ENCODE data around the gene RGS11. TPM values are rescaled to one million over a fixed set of nuclear protein-coding genes. Genes with fewer than 3 reads are reported as not detected.

Gene RGS11
- total RNA-seq, 2 experiments from 2014 or later: not detected

DNA sequence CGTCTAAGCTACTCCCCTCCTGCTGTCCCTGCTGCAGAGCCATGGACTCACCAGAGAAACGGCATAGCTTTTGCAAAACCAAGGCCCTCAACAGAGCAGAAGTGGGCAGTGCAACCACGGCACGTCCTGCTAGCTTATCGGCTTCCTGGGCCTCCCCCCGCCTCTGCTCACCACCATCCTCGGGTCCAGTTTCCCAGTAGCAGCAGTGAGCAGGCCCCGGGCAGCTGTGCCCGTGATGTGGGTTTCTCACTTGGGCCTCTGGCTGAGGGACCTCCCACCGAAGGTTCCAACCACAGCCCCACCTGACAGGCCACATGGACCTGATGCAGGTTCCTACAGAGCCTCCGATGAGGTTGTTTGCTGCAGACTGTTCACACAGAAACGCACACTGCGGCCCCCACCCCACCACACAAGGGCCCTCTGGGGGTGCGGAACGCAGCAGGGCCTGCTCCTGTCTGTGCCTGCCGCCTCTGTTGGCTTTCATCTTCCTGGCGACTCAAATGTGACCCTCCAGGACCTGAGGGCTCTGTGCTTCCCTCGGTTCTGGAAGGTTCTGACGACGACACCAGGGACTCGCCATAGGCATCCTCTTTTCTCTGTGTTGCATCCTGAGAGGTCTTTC is 32.1 kb upstream of the RGS11 start:
- Mint-ChIP-seq H3K27ac (no peak overlapping the region), H3K4me3 (no peak overlapping the region), H3K9me3 (ENCODE audit: low read depth) (no peaks in the 10 kb centered on the region), H3K36me3 (peaks cover 1% of the 10 kb centered on the region), H3K4me1 (peaks cover 22% of the 10 kb centered on the region), H3K27me3 (no peaks in the 10 kb centered on the region)
- CTCF ChIA-PET: no interaction called here
- DNase-seq (no peak), ATAC-seq (no peak)

DNA sequence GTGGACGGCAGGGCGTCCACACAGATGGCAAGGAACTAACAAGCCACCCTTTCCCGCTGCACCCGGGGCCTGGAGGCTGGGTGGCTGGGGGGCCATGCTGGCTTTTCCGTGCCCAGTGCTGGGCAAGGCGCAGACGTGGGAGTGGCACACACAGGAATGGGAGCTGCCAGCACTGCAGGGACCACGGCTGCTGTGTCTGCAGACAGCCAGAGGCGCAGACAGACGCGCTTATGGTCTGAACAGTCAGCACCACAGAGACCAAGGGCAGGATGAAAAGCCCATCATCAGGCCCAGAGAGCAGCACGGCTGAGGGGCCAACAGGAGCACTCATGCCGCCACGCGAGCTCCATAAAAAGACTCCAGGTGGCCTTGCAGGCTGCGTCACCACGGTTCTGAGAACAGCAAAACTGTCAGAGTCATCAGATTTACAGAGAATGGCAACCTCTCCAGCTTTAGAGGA is 31.2 kb upstream of the RGS11 start:
- peaks cover 1% of the 10 kb centered on the region for H3K36me3 Mint-ChIP-seq
- H3K27ac Mint-ChIP-seq: no peak overlapping the region
- DNase-seq: no peak
- H3K4me3 Mint-ChIP-seq: no peak overlapping the region
- CTCF ChIA-PET: no interaction called here
- no peak for ATAC-seq
- H3K9me3 Mint-ChIP-seq (ENCODE audit: low read depth): no peaks in the 10 kb centered on the region
- H3K27me3 Mint-ChIP-seq: no peaks in the 10 kb centered on the region
- H3K4me1 Mint-ChIP-seq: peaks cover 22% of the 10 kb centered on the region

DNA sequence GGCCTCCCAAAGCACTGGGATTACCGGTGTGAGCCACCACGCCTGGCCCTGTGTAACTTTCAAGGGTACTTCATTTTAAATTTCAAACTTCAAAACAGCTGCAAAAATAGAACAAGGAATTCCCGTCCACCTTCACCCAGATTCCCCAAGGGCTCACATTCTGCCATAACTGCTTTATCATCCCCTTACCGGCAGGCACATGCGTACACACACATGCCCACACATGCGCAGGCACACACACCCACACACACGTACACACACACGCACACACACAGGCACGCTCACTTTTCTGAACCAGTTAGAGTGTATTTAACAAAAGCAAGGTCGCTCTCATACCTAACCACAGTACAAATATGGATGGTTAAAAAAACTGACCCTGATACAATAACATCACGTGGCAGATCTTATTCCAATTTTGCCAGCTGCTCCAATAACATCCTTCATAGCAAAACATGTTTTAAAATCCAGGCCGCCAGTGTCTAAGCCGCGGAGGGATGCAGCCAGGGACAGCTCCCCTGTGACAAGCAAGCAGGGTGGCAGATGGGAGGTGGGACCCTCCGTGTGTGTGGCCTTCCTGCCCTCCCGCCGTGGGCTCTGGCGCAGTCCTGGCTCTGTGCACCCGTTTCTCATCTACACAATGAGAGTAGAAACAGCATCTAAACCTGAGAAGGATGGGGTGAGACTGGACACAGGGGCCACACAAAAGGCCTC is 30.3 kb upstream of the RGS11 start:
- no peak for ATAC-seq
- Mint-ChIP-seq H3K36me3 (peaks cover 1% of the 10 kb centered on the region), H3K9me3 (ENCODE audit: low read depth) (no peaks in the 10 kb centered on the region), H3K4me1 (peaks cover 22% of the 10 kb centered on the region), H3K4me3 (no peak overlapping the region), H3K27ac (no peak overlapping the region), H3K27me3 (no peaks in the 10 kb centered on the region)
- CTCF ChIA-PET: no interaction called here
- no peak for DNase-seq

DNA sequence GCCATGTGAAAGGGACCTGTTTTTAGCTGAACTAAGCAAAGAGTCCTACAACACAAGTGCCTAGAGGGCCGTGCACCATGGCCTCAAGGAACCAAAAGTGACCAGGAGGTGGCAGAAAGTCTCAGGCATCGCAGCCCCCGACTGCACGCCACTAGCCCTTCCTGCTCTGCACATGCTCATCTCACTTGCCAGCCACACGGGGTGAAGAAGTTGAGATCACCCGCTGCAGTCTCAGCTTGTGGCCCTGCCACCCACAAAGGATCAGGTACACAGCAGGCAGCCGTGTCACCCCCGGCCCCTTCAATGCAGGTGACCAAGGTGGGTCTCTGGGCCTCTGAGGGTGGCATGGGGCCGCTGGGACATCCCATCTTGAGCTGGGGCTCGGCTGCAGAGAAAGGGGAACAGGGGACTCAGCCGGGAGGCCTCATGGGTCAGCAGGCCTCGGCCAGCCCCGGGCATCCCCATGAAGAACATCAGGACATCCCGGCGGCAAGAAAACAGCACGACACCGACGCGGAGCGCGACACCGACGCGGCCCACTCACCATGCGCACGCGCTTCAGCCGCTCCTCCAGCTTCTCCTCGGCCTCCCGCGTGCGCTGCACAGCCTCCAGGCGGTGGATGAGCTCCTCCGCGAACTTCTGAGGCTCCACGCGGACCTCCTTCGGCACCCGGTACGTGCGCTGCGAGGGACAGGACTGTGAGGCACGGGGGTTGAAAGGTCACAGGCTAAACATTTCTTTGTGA is 28.2 kb upstream of the RGS11 start:
- ATAC-seq: peak; percentile 30
- no peak for DNase-seq
- H3K27me3 Mint-ChIP-seq: no peaks in the 10 kb centered on the region
- H3K4me1 Mint-ChIP-seq: peaks cover 15% of the 10 kb centered on the region
- CTCF ChIA-PET: interaction anchor here (1.2 kb wide), 1 partner anchor 207 kb away, joined by 3 read pairs; no protein-coding TSS in a partner anchor
- no peaks in the 10 kb centered on the region for H3K36me3 Mint-ChIP-seq
- no peak overlapping the region for H3K4me3 Mint-ChIP-seq
- H3K27ac Mint-ChIP-seq: no peak overlapping the region
- H3K9me3 Mint-ChIP-seq (ENCODE audit: low read depth): no peaks in the 10 kb centered on the region

DNA sequence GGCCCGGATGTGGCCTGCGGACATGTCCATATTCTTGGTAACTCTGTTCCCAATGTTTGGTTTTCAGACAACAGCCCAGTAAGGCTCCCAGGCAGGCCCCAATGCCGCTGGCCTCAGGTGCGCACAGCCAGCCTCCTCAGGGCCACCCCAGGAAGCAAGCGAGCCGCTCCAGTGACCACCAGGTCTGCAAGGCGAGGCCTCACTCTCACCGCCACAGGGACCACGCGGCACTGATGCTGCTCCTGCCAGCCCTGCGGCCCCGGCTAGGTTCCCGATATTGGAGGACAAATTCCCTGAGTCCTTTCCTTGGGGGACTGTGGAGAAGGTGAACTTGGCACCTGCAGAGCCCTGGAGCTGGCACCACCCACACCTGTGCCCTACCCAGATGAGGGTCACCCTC is 26.2 kb upstream of the RGS11 start:
- Mint-ChIP-seq H3K36me3 (no peaks in the 10 kb centered on the region), H3K27ac (no peak overlapping the region), H3K27me3 (no peaks in the 10 kb centered on the region), H3K9me3 (ENCODE audit: low read depth) (no peaks in the 10 kb centered on the region), H3K4me1 (no peaks in the 10 kb centered on the region), H3K4me3 (no peak overlapping the region)
- DNase-seq: no peak
- no peak for ATAC-seq
- CTCF ChIA-PET: no interaction called here

DNA sequence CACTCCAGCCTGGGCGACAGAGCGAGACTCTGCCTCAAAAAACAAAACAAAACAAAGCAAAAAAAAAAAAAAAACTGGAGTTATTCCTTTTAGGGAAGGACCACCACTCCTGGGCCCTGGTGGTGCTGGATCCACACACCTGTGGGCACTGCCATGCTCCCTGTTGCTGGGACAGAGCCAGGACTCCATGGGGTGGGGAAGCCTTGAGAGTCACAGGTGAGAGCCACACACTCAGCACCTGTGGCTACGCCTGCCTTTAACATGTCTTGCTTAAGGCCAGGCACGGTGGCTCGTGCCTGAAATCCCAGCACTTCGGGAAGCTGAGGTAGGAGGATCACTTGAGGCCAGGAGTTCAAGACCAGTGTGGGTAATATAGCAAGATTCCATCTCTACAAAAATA is 25.5 kb upstream of the RGS11 start:
- ATAC-seq: no peak
- H3K27ac Mint-ChIP-seq: no peak overlapping the region
- H3K4me1 Mint-ChIP-seq: no peaks in the 10 kb centered on the region
- H3K27me3 Mint-ChIP-seq: no peaks in the 10 kb centered on the region
- no peak overlapping the region for H3K4me3 Mint-ChIP-seq
- no peaks in the 10 kb centered on the region for H3K36me3 Mint-ChIP-seq
- no peaks in the 10 kb centered on the region for H3K9me3 Mint-ChIP-seq (ENCODE audit: low read depth)
- DNase-seq: no peak
- CTCF ChIA-PET: no interaction called here

DNA sequence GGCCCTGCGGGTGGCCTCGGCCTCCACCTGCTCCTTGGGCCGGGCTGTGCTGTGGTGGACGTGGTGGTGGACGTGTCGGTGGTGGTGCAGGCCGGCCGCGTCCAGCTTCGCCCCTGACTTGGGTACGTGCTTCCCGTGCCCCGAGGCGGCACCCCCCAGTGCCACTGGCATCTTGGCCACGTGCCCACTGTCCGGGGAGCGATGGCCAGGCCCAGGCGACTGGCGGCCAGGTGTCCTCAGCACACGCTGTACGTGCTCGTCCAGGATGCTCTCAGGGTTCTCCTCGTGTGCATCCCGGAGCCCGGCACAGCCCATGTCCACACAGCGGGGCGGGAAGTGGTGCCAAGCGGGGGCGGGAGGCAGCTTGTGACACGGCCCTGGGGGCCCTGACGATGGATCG is 22.1 kb upstream of the RGS11 start:
- CTCF ChIA-PET: no interaction called here
- Mint-ChIP-seq H3K9me3 (ENCODE audit: low read depth) (no peaks in the 10 kb centered on the region), H3K4me3 (no peak overlapping the region), H3K27ac (no peak overlapping the region), H3K27me3 (no peaks in the 10 kb centered on the region), H3K36me3 (no peaks in the 10 kb centered on the region), H3K4me1 (no peaks in the 10 kb centered on the region)
- ATAC-seq: no peak
- DNase-seq: no peak

DNA sequence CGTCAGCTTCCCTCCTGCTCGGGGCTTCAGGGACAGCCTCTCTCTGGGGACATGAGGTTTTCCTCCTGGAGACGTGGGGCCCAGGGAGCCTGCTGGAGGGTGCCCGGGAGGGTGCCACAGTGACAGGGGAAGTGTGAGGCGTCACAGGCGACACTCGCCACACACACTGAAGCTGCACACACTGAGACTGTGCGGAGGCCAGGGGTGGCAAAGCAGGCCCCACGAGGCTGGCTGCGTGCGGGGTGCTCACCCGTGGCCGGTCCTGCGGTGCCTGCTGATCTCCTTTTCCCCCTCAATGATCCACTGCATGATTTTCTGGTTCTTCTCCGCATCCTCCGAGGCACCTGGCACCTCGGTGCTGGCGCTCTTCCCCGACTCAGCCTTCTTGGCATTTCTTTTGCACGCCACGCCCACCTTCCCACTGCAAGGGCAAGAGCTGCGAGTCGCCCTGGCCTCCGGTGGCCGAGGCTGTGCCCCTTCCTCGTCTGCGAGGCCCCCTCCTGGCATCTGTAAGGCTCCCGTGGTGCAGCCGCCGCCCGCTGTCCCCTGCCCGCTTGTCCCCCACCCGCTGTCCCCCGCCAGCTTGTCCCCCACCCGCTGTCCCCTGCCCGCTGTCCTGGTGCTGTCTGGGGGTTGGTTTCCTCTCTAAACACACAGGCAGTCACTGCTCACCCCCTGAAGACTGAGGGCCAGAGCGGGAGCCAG is 21.2 kb upstream of the RGS11 start:
- no peaks in the 10 kb centered on the region for H3K9me3 Mint-ChIP-seq (ENCODE audit: low read depth)
- no peaks in the 10 kb centered on the region for H3K36me3 Mint-ChIP-seq
- CTCF ChIA-PET: interaction anchor here (1.4 kb wide), 1 partner anchor 231 kb away, joined by 3 read pairs; no protein-coding TSS in a partner anchor
- H3K27me3 Mint-ChIP-seq: no peaks in the 10 kb centered on the region
- H3K27ac Mint-ChIP-seq: no peak overlapping the region
- DNase-seq (no peak), ATAC-seq (no peak)
- H3K4me1 Mint-ChIP-seq: no peaks in the 10 kb centered on the region
- no peak overlapping the region for H3K4me3 Mint-ChIP-seq

DNA sequence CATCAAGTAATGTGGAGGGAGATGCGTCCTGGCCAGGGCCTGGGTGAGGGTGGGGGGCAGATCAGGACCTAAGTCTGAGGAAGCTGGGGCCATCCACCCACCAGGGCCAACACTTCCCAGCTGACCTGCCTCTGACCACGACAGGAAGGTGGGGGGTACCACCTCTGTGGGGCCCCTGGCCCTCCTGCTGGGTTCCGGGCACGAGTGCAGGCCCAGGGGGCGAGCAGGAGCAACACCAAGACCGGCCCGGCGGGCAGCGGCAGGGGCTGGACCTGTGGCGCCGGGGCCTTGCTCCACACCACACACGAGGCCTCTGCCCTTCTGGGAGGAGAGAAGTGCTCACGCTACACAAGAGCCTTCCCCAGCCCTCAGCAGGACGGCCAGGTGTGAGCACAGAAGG is 20.5 kb upstream of the RGS11 start:
- ATAC-seq (no peak), DNase-seq (no peak)
- H3K36me3 Mint-ChIP-seq: no peaks in the 10 kb centered on the region
- CTCF ChIA-PET: interaction anchor here (1.4 kb wide), 1 partner anchor 230 kb away, joined by 3 read pairs; no protein-coding TSS in a partner anchor
- H3K4me3 Mint-ChIP-seq: no peak overlapping the region
- no peak overlapping the region for H3K27ac Mint-ChIP-seq
- H3K4me1 Mint-ChIP-seq: no peaks in the 10 kb centered on the region
- no peaks in the 10 kb centered on the region for H3K9me3 Mint-ChIP-seq (ENCODE audit: low read depth)
- no peaks in the 10 kb centered on the region for H3K27me3 Mint-ChIP-seq

DNA sequence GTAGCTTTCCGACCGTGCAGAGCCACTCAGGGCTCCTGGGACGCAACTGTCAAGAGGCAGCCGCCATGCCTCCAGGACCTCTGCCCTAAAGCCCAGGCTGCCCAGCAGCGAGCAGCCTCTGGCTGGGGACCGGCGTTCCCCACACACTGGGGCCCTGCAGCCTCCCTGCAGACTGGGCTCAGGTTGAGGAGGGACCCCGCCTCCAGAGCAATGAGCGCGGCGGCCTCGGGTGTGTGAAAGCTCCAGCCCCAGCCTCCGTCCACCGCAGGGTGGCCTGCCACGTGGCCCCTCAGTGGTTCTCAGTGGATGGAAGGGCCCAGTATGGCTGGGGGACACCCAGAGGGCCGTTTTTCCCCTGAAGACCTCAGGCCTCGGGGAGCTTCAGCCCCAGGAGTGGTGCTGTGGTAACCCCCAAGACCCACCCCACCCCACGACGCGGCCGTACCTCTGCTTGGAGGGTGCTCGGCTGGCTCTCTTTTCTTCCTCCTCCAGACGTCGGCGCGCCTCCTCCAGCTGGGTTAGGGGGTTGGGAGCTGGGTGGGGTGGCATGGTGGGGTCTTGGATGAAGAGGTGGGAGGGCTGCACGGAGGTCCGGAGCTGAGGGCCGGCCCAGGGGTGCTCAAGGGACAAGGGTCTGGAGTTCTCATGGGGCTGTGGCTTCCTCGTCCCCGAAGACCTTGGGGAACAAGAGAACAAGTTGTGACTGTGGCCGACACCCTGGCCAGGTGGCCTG is 17.5 kb upstream of the RGS11 start:
- H3K27me3 Mint-ChIP-seq: no peaks in the 10 kb centered on the region
- H3K4me1 Mint-ChIP-seq: no peaks in the 10 kb centered on the region
- H3K9me3 Mint-ChIP-seq (ENCODE audit: low read depth): no peaks in the 10 kb centered on the region
- no peak for ATAC-seq
- no peak for DNase-seq
- no peak overlapping the region for H3K4me3 Mint-ChIP-seq
- no peak overlapping the region for H3K27ac Mint-ChIP-seq
- no peaks in the 10 kb centered on the region for H3K36me3 Mint-ChIP-seq
- CTCF ChIA-PET: no interaction called here

DNA sequence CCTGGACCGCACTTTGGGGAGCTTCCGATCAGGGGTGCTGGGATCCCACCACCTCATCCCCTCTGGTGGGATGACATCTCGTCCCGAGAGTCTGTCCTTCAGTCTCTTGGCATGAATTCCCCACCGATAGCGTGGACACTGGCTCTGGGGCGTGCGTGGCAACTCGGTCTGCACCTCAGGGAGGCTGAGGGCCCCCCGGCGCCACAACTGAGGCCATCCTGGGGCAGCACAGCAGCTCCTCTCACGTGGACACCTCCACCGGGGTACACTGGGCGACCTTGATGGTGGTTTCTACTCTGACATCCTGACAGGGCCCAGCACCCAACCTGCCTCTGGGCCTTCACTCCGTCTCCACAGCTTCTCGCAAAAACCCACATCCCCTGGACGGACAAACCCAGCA is 15.8 kb upstream of the RGS11 start:
- ATAC-seq: no peak
- Mint-ChIP-seq H3K27me3 (no peaks in the 10 kb centered on the region), H3K27ac (no peak overlapping the region), H3K36me3 (peaks cover 3% of the 10 kb centered on the region), H3K4me3 (no peak overlapping the region), H3K9me3 (ENCODE audit: low read depth) (no peaks in the 10 kb centered on the region), H3K4me1 (no peaks in the 10 kb centered on the region)
- CTCF ChIA-PET: no interaction called here
- no peak for DNase-seq

DNA sequence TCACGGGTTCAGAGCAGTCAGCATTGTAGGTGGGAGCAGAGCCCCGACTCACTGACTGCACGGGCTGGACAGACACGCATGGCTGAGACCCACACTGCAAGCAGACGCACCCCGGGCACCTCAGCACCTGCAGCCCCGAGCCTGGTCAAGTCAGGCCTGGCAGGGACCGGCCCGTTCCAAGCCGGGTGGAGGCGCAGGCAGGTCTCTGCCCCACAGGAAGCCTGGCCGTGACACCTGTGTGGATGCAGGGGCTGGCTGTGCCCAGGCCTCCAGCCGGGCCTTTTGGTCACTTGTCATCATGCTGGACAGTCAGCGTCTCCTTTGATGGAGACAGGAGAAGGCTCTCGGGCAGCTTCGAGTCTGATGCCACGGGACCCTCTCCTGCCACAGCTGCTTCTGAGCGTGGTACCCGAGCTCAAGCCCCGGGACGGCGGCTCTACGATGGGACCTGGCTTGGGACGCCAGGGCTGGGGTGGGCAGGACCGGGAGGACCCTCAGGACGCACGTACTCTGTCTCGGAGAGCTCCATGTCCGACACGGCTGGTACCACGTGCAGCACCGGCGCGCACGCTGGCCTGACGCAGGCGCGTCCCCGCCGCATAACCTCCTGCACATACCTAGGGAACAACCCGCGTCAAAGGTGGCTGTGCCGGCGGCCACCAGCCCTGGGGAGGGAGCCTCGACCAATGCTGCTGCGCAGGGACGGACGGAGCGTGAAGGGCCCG is 15.1 kb upstream of the RGS11 start:
- Mint-ChIP-seq H3K9me3 (ENCODE audit: low read depth) (no peaks in the 10 kb centered on the region), H3K4me3 (no peak overlapping the region), H3K36me3 (peaks cover 3% of the 10 kb centered on the region)

More for the DNA sequence above, 15.1 kb upstream of the RGS11 start:
- ATAC-seq: no peak
- CTCF ChIA-PET: no interaction called here
- H3K27ac Mint-ChIP-seq: no peak overlapping the region
- H3K27me3 Mint-ChIP-seq: no peaks in the 10 kb centered on the region
- H3K4me1 Mint-ChIP-seq: no peaks in the 10 kb centered on the region
- no peak for DNase-seq
